Hippocampal formation (tissue), 2 donors: ENCODE results near the gene STBD1.
"Not testable (repeated sequence)": the region's sequence is repeated elsewhere in the genome, so short reads cannot be mapped to it uniquely, and the experiment has no call there.

Experiments
- DNase-seq, 2 donors: peaks; one replicate each; lab custom pipeline; 2025; lab: John Stamatoyannopoulos, UW

The STBD1 gene

GRCh38 chr4:76325072-76325471, 18.5 kb downstream of the STBD1 start:
- no peak for DNase-seq

GRCh38 chr4:76326515-76326914, 20.0 kb downstream of the STBD1 start:
- no peak for DNase-seq

GRCh38 chr4:76334885-76335284, 28.4 kb downstream of the STBD1 start:
- DNase-seq = no peak

GRCh38 chr4:76339364-76339763, 32.8 kb downstream of the STBD1 start:
- no peak for DNase-seq

GRCh38 chr4:76341063-76341462, 34.5 kb downstream of the STBD1 start:
- DNase-seq = no peak

- no peak for DNase-seq
Observed at GRCh38 chr4:76342191-76342590, 35.7 kb downstream of the STBD1 start.

- no peak for DNase-seq
Observed at GRCh38 chr4:76342803-76343202, 36.3 kb downstream of the STBD1 start.

- no peak for DNase-seq
Observed at GRCh38 chr4:76354517-76355473, 48.3 kb downstream of the STBD1 start.

GRCh38 chr4:76357981-76358380, 51.4 kb downstream of the STBD1 start:
- no peak for DNase-seq

- DNase-seq = not testable (repeated sequence)
Observed at GRCh38 chr4:76359881-76360466, 53.4 kb downstream of the STBD1 start.
